Stimulated activated CD8-positive, alpha-beta memory T cell treated with anti-CD3 and anti-CD28 coated beads, Interleukin-12 subunit alpha, Interleukin-12 subunit beta, amount 100 ng/mL, for 1 hour (primary cell): ENCODE measurements around the gene CCL1.
"Not testable (repeated sequence)": the region's sequence is repeated elsewhere in the genome, so short reads cannot be mapped to it uniquely, and the experiment has no call there.

Experiments used
- DNase-seq: peaks from one replicate; pipeline ENCODE4 v3.0.0-alpha.2; 2020; ENCODE audit warnings: low read depth

Gene CCL1

DNA sequence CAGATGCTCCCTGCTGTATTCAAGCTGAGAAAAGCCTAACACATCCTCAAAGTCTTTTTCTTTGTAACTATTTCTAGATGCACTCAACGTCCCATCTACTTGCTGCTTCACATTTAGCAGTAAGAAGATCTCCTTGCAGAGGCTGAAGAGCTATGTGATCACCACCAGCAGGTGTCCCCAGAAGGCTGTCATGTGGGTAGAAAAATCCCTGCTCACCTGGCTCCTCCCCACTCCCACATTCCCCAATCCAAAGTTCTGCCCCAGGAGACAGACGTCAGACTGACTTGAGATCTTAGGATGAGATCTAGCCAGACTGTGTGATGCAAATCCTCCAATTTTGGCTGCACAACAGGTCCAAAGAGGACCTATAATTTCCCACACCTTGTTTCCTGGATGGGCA lies 5.6 kb downstream of the CCL1 start:
- DNase-seq = no peak

DNA sequence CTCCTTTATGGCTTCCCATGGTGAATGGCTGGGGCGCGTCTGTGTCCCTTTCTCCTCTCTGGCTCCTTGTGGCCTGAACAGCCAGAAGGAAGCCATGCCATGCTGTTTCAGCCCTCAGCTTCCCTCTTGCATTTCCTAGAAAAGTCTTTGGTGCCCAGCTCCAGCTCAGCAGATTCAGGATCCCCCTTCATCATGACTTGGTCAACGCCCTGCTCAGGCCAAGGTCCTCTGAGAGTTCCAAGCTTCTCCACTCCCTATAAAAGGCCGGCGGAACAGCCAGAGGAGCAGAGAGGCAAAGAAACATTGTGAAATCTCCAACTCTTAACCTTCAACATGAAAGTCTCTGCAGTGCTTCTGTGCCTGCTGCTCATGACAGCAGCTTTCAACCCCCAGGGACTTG lies 6.8 kb downstream of the CCL1 start, which contains the start of gene CCL13:
TSS of gene CCL13 (plus strand) at position 287 of the 400 bp plus-strand sequence. CDS start at position 334, 47 bp downstream.
- no peak for DNase-seq

DNA sequence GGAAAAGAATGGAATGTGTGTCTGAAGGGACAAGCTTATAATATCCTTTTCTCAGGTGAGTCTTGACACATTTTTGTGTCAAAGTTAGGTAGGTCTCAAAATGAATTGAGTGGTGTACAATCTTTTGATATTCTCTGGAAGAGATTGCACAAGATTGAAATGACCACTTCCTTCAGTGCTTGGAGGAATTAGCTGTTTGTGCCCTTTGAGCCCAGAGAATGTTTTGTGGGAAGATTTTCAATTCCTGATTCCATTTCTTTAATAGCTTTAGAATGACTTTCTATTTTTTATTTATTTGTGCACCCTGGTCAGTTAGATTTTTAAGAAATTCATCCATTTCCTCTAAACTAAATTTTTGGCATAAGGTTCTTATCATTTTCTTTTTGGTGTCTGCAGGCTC lies 8.4 kb downstream of the CCL1 start:
- DNase-seq = no peak

DNA sequence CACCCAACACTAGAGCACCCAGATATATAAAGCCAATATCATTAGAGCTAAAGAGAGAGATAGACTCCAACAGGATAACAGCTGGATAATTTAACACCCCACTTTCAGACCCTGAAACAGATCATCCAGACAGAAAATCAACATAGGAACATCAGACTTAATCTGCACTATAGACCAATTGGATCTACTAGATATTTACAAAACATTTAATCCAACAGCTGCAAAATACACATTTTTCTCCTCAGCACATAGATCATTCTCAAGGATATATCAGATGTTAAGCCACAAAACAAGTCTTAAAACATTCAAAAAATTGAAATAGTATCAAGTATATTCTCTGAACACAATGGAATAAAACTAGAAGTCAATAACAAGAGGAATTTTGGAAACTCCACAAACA lies 10.8 kb downstream of the CCL1 start:
- DNase-seq = no peak

DNA sequence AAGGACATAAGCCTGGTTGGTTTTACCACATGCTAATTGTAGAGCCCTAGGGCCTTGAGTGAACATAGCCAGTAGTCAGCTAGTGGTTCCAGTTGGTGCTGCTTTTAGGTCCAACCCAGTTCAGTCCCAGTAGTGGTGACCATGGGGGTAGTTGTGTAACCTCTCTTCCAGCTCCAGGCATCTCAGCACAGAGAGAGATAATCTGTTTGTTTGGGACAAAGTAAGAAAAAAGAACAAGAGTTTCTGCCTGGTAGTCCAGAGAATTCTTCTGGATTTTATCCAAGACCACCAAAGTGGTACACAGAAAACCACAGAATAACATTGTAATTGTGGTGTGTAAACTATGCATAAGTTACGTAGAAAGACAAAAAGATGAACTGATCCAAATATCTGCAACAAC lies 11.9 kb downstream of the CCL1 start:
- no peak for DNase-seq

DNA sequence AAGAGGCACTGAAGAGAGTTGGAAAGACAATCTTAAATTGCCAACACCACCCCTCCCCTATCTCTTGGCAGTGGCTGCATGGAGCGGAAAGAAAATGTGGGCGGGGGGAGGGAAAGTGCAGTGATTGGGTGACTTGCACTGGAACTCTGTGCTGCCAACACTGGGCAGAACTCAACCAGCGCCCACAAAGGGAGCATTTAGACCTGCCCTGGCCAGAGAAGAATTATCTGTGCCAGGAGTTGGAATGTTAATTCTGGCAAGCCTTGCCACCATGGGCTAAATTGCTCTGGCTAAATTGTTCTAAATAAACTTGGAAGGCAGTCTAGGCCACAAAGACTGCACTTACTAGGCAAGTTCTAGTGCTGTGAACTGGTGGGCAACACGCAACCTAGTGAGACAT lies 13.3 kb downstream of the CCL1 start:
- DNase-seq = no peak

DNA sequence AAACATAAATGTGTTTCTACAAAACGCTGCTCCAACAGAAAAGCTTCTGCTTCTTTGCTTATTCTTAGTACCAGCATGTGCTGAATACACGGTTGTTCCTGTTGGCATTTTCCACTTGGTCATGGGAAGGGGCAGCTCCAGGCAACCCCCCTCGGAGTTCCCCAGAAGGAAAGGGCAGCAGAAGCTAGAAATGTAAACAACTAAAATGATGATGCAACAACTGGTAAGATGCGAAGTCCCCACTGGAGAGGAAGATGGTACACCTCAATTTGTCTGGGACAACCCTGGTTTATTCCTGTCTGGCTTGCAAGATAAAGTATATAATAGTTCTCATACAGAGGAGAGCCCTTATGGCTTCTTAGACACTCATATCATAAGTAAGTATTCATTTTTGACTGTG lies 16.0 kb downstream of the CCL1 start:
- DNase-seq = no peak

DNA sequence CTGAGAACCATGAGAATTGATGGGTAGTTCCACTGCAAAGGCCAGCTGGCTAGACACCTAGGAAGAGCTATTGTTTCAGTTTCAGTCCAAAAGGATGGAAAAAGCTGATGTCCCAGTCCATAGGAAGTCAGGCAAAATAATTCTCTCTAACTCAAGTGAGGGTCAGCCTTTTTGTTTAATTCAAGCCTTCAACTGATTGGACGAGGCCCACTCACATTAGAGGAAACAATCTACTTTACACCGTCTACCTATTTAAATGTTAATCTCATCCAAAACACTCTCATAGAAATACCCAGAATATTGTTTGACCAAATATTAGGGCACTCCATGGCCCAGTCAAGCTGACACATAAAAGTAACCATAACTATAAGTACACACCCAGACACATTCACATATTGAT lies 21.1 kb downstream of the CCL1 start:
- DNase-seq = no peak

DNA sequence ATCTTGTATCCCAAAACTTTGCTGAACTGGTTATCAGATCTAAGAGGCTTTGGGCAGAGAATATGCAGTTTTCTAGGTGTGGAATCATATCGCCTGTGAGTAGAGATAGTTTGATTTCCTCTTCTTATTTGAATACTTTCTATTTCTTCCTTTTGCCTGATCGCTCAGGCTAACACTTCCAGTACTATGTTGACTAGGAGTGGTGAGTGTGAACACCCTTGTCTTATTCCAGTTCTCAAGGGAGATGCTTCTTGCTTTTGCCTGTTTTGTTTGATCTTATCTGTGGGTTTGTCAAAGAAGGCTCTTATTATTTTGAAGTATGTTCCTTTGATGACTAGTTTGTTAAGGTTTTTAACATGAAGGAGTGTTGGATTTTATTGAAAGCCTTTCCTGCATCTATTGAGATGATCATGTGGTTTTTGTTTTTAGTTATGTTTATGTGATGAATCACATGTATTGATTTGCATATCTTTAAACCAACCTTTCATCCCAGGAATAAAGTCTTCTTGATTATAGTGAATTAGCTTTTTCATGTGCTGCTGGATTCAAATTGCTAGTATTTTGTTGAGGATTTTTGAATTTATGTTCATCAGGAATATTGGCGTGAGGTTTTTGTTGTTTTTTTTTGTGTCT lies 23.8 kb downstream of the CCL1 start:
- DNase-seq = no peak

DNA sequence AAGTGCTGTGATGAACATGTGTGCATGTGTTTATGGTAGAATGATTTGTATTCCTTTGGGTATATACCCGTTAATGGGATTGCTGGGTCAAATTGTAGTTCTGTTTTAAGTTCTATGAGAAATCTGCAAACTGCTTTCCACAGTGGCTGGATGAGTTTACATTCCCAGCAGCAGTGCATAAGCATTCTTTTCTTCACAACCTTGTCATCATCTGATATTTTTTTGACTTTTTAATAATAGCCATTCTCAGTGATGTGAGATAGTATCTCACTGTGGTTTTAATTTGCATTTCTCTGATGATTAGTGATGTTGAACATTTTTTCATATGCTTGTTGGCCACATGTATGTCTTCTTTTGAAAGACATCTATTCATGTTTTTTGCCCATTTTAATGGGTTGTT lies 25.3 kb downstream of the CCL1 start:
- no peak for DNase-seq

DNA sequence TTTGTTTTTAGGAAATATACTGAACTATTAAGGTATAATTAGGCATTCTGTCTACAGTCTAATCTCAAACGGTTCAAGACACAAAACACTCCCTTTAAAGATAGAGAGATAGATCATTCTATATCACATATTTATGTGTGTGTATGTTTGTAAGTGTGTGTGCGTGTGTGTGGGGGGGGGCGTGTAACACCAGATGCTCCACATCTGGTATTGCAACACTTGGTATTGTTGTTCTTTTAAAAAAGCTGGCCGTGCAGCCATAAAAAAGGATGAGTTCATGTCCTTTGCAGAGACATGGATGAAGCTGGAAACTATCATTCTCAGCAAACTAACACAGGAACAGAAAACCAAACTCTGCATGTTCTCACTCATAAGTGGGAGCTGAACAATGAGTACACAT lies 35.5 kb downstream of the CCL1 start:
- DNase-seq = not testable (repeated sequence)

DNA sequence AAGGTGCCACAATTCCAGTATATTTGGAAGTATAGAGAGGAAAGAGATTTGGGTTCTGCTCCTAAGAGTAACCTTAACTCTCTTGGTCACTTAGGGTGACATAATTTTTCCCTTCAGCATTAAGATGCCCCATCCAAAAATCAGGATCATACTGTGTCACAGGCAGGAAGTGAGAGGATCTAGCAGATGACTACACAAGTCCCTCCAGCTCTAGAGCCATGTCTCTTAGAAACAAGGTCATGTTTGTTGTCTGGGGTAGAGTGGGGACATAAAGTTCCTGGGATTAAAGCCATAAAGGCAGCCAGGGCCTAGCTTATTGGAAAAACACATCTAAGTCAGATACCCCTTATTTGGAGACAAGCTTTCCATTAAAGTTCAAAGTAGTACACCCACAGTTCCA lies 41.1 kb downstream of the CCL1 start:
- DNase-seq = no peak

DNA sequence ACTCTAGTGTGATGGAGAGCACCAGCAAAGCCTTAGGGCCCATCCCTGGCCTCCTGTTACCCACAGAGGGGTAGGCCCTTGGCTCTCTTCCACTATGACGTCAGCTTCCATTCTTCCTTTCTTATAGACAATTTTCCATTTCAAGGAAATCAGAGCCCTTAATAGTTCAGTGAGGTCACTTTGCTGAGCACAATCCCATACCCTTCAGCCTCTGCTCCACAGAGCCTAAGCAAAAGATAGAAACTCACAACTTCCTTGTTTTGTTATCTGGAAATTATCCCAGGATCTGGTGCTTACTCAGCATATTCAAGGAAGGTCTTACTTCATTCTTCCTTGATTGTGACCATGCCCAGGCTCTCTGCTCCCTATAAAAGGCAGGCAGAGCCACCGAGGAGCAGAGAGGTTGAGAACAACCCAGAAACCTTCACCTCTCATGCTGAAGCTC lies 44.0 kb downstream of the CCL1 start, which contains the start of gene CCL8:
TSS of gene CCL8 (plus strand) at position 397 of the 445 bp plus-strand sequence. CDS start 67 bp downstream, outside the sequence.
- DNase-seq = no peak

DNA sequence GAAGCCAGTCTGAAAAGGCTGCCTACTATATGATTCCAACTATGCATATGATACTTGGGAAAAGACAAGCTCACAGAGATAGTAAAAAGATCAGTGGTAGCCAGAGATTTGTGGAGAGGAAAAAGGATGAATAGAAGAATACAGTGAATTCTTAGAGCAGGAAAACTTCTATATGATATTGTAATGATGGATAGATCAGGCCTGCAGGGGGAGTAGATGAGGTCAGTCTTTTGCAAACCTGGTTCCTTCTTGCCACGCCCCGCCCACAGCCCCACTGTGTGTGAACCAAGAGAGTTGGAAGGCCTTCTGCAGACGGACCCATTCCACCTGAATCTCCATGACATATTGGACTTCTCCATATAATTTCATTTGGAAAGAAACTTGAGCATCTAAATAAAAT lies 44.6 kb downstream of the CCL1 start:
- DNase-seq = no peak

DNA sequence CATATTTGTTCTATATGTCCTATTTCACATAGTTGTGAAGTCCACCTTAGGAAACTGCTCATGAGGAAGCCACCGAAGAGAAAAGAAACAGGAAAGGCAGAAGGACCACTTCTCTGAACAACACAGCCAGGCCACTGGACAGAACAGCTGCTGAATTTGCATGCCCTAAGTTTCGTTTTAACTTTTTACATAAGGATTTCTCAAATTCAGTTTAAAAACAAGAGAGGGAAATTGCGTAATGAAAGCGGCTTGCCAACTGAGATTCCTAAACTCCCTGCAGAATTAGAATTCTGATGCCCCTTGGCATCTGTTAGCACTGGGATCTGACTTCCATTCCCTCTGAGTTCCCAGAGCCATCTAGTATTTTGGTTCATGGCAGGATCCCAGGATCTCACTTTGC lies 48.8 kb downstream of the CCL1 start:
- no peak for DNase-seq

DNA sequence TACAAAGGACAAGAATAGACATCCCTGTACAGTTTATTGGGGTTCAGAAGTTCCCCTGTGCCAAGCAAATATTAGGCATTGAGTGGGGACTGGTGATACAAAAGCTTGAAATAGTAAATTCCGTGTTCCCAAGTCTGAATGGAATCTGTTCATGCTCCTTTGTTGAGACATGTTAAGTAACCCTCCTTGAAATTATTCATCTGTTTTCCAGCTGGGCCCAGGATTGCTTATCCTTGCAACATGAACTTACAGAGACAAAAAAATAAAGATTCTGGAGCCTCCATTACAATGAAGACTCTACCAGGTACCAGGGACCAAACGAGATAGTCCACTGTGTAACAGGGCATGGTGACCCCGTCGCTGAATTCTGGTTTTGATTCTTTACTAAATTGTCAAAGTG lies 49.9 kb downstream of the CCL1 start:
- DNase-seq = no peak

DNA sequence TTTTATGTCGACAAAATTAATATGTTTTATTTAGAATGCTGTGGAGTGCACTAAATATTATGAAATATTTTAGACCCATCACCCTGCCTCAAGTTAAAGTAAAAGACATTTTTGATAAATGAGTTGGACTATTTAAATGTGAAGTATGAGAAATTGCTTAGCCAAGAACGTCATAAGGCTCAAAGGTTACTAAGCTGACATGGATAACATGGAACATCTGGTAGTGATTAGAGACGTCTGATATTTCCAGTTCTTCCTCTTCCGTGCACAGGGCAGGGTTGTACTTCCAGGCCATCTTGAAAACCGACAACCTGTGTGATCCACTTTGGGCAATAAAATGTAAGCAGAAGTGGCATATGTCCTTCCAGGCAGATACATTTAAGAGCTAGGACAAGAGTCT lies 51.0 kb downstream of the CCL1 start:
- no peak for DNase-seq

DNA sequence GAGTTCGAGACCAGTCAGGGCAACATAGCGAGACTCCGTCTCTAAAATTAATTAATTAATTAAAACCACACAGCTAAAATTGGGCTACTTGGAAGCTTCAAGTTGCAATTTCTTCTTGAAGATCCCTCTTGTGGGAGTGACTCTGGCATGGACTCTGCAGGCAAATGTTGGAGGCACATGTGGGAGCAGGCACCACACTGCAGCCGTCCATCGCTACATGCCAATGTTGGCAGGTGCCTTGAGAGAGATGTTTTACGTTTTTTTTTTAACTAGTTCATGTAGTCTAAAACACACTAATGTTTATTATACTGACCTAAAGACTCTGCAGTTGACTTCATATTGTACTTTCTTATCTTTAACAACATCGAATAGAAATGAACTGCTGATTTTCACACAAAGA lies 51.7 kb downstream of the CCL1 start:
- DNase-seq = no peak
